Suprapubic skin (tissue), 3 donors: ENCODE measurements around the gene COPS4.

Source experiments
- POLR2A ChIP-seq, 2 donors: fragments of 450-650 bp; IDR thresholded peaks; one replicate each; pipeline ENCODE4 v1.6.1; 2017; ENCODE audit warnings: antibody characterized with exemption in 2 of 2, mild to moderate bottlenecking in 2 of 2, moderate library complexity in 2 of 2
- TF ChIP-seq, protein P1 (sequence below), 2 donors: fragments of 200-600 bp in 1 of 2; fragments of 450-650 bp in 1 of 2; sonication (generic) in 1 of 2; IDR thresholded peaks; one replicate each; pipeline ENCODE4 v1.5.1; 2016 to 2019; ENCODE audit warnings: antibody characterized with exemption in 2 of 2, mild to moderate bottlenecking in 1 of 2, moderate library complexity in 1 of 2

DNA sequence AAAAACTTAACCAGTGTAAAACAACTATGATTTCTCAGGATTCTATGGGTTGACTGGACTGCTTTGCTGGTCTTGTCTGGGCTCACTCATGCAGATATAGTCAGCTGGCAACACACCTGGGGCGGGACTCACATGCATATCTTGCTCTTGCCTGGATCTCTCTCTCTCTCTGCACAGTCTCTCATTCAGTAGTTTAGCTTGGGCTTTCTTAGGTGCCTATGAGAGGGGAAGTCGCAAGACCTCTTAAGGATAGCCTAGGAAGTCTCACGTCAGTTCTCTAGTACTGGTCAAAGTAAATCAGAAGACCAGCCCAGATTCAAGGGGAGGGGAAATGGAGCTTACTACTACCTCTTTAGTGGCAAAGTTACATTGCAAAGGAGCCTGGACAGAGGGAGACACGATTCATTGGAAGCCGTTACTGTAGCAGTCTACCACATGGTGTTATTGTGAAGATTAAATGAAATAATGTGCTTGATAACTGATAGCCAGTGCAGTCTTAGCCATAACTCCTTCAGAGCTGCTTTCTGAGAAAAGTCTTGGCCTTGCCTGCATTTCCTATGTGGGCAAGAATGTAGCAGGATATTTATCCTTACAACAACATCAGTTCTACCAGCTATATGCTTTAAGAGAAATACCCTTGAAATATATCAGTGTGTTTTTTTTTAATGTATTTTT is 2.1 kb downstream of the COPS4 start:
- no peak for TF ChIP-seq POLR2A (IDR thresholded peaks at IDR 0.05)
- TF ChIP-seq, protein P1, sequence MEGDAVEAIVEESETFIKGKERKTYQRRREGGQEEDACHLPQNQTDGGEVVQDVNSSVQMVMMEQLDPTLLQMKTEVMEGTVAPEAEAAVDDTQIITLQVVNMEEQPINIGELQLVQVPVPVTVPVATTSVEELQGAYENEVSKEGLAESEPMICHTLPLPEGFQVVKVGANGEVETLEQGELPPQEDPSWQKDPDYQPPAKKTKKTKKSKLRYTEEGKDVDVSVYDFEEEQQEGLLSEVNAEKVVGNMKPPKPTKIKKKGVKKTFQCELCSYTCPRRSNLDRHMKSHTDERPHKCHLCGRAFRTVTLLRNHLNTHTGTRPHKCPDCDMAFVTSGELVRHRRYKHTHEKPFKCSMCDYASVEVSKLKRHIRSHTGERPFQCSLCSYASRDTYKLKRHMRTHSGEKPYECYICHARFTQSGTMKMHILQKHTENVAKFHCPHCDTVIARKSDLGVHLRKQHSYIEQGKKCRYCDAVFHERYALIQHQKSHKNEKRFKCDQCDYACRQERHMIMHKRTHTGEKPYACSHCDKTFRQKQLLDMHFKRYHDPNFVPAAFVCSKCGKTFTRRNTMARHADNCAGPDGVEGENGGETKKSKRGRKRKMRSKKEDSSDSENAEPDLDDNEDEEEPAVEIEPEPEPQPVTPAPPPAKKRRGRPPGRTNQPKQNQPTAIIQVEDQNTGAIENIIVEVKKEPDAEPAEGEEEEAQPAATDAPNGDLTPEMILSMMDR (IDR thresholded peaks at IDR 0.05) = no peak
